GM23338 (cell line): ENCODE data around the gene NR1H3. TPM values are rescaled to one million over a fixed set of nuclear protein-coding genes. Genes with fewer than 3 reads are reported as not detected.

Experiments used
- ATAC-seq: fragments of 200-7000 bp; cut with Tn5 transposase; 3 replicates; pipeline ENCODE4 v1.9.1; 2020
- DNase-seq: peaks from one replicate; pipeline ENCODE4 v3.0.0-alpha.2; 2015; ENCODE audit warnings: low spot score
- H2AFZ ChIP-seq: fragments of 200-600 bp; sonication (generic); 2 replicates; pipeline ENCODE4 v1.8.0; 2016; ENCODE audit warnings: antibody characterized with exemption, mild to moderate bottlenecking, moderate library complexity
- H3F3A ChIP-seq: fragments of 200-600 bp; sonication (generic); replicated peaks from 2 replicates; pipeline ENCODE4 v1.8.0; 2017; ENCODE audit warnings: antibody characterized with exemption, mixed run types, low read depth
- H3K27ac ChIP-seq: fragments of 200-600 bp; sonication (generic); 2 replicates; pipeline ENCODE4 v1.6.1; 2016; ENCODE audit warnings: low read depth
- H3K27me3 ChIP-seq: fragments of 200-600 bp; sonication (generic); 2 replicates; pipeline ENCODE4 v1.8.0; 2016; ENCODE audit warnings: mild to moderate bottlenecking, mixed run types, moderate library complexity; ENCODE audit not compliant: insufficient read depth
- H3K36me3 ChIP-seq: fragments of 200-600 bp; sonication (generic); 2 replicates; pipeline ENCODE4 v1.8.0; 2016; ENCODE audit warnings: mild to moderate bottlenecking; ENCODE audit not compliant: insufficient read depth
- H3K4me1 ChIP-seq: fragments of 200-600 bp; sonication (generic); 2 replicates; pipeline ENCODE4 v1.8.0; 2016; ENCODE audit warnings: mild to moderate bottlenecking, moderate library complexity; ENCODE audit not compliant: insufficient read depth
- H3K4me2 ChIP-seq: fragments of 200-600 bp; sonication (generic); 2 replicates; pipeline ENCODE4 v1.7.1; 2017; ENCODE audit warnings: mixed run types
- H3K4me3 ChIP-seq: fragments of 200-600 bp; sonication (generic); 2 replicates; pipeline ENCODE4 v1.6.1; 2016; ENCODE audit warnings: mixed run types
- H3K79me2 ChIP-seq: fragments of 200-600 bp; sonication (generic); replicated peaks from 2 replicates; pipeline ENCODE4 v1.8.0; 2017; ENCODE audit warnings: mild to moderate bottlenecking; ENCODE audit not compliant: insufficient read depth
- H3K9me2 ChIP-seq: fragments of 200-600 bp; sonication (generic); 2 replicates; pipeline ENCODE4 v1.8.0; 2017; ENCODE audit not compliant: insufficient read depth
- H4K20me1 ChIP-seq: fragments of 200-600 bp; sonication (generic); replicated peaks from 2 replicates; pipeline ENCODE4 v1.8.0; 2017; ENCODE audit warnings: mild to moderate bottlenecking; ENCODE audit not compliant: insufficient read depth
- H3K27ac Mint-ChIP-seq: 2 replicates; pipeline ENCODE4 v1.8.0; 2020; ENCODE audit warnings: inconsistent platforms, mild to moderate bottlenecking, moderate library complexity, mixed read lengths
- H3K27me3 Mint-ChIP-seq: 3 replicates; pipeline ENCODE4 v1.8.0; 2022; ENCODE audit warnings: low read depth, mild to moderate bottlenecking, moderate library complexity, mixed read lengths, inconsistent platforms; ENCODE audit not compliant: insufficient read depth, poor library complexity
- H3K36me3 Mint-ChIP-seq: 3 replicates; pipeline ENCODE4 v1.8.0; 2021; ENCODE audit warnings: low read depth, mild to moderate bottlenecking, inconsistent platforms, moderate library complexity, mixed read lengths
- H3K4me1 Mint-ChIP-seq: 3 replicates; pipeline ENCODE4 v1.8.0; 2020; ENCODE audit warnings: mild to moderate bottlenecking, inconsistent platforms, mixed read lengths
- H3K4me3 Mint-ChIP-seq: 3 replicates; pipeline ENCODE4 v1.8.0; 2021; ENCODE audit warnings: moderate library complexity, mild to moderate bottlenecking, inconsistent platforms, mixed read lengths
- H3K9me3 Mint-ChIP-seq: 3 replicates; pipeline ENCODE4 v1.8.0; 2020; ENCODE audit warnings: moderate library complexity, mild to moderate bottlenecking, inconsistent platforms, mixed read lengths
- CREB1 ChIP-seq: fragments of 250-450 bp; sonication (Bioruptor Pico); IDR thresholded peaks from 2 replicates; pipeline ENCODE4 v1.5.0; 2020; ENCODE audit warnings: low read depth, mild to moderate bottlenecking, moderate library complexity
- ETS1 ChIP-seq: IDR thresholded peaks from 2 replicates; pipeline ENCODE4 v1.6.1; 2016; ENCODE audit warnings: antibody characterized with exemption
- EZH2 ChIP-seq: fragments of 200-600 bp; sonication (generic); IDR thresholded peaks from one replicate; pipeline ENCODE4 v1.8.0; 2017; ENCODE audit warnings: antibody characterized with exemption, mild to moderate bottlenecking, low read depth; ENCODE audit not compliant: unreplicated experiment
- EZH2phosphoT487 ChIP-seq: fragments of 200-600 bp; sonication (generic); IDR thresholded peaks from one replicate; pipeline ENCODE4 v1.8.1; 2018; ENCODE audit warnings: antibody characterized with exemption; ENCODE audit not compliant: unreplicated experiment
- JUNB ChIP-seq: IDR thresholded peaks from one replicate; pipeline ENCODE4 v1.6.1; 2016; ENCODE audit warnings: antibody characterized with exemption; ENCODE audit not compliant: unreplicated experiment
- NANOG ChIP-seq: IDR thresholded peaks from 2 replicates; pipeline ENCODE4 v1.6.1; 2016; ENCODE audit warnings: antibody characterized with exemption, borderline replicate concordance
- POLR2AphosphoS5 ChIP-seq: IDR thresholded peaks from 2 replicates; pipeline ENCODE4 v1.6.1; 2016; ENCODE audit warnings: antibody characterized with exemption, low read depth
- STAT1 ChIP-seq: IDR thresholded peaks from one replicate; pipeline ENCODE4 v1.6.1; 2016; ENCODE audit warnings: antibody characterized with exemption; ENCODE audit not compliant: unreplicated experiment
- ZNF114 ChIP-seq: fragments of 250-450 bp; sonication (Bioruptor Pico); IDR thresholded peaks from 2 replicates; pipeline ENCODE4 v1.5.0; 2020; ENCODE audit warnings: mild to moderate bottlenecking, moderate library complexity
- ZNF331 ChIP-seq: fragments of 250-450 bp; sonication (Bioruptor Pico); IDR thresholded peaks from 2 replicates; pipeline ENCODE4 v1.5.0; 2020; ENCODE audit warnings: low read depth, mild to moderate bottlenecking, moderate library complexity
- polyA plus RNA-seq: library from polyadenylated mRNA; unstranded; fragments of >200 nt; fragmentation: Nextera tagmentation; extraction: Ambion mirVana; gene quantifications from 2 replicates; pipeline ENCODE4 v1.2.1, GENCODE V29; 2016
- total RNA-seq: library from RNA; depleted of rRNA; stranded (reverse); fragments of >200 nt; shearing (Covaris generic); gene quantifications from 2 replicates; pipeline ENCODE4 v1.2.3, GENCODE V29; 2014
- TF ChIP-seq, protein P1 (sequence below): fragments of 250-450 bp; sonication (Bioruptor Pico); IDR thresholded peaks from 2 replicates; pipeline ENCODE4 v1.5.0; 2020; ENCODE audit warnings: mild to moderate bottlenecking, moderate library complexity
- TF ChIP-seq, protein P2 (sequence below): IDR thresholded peaks from one replicate; pipeline ENCODE4 v1.6.1; 2018; ENCODE audit warnings: antibody characterized with exemption; ENCODE audit not compliant: unreplicated experiment
- TF ChIP-seq, protein P3 (sequence below), 2 experiments: fragments of 200-600 bp in 1 of 2; sonication (generic) in 1 of 2; conservative IDR thresholded peaks; 2 replicates each; pipeline versions ENCODE4 v1.5.1 to v1.6.1; 2016 to 2017; ENCODE audit warnings: antibody characterized with exemption in 2 of 2, low read depth in 2 of 2, mild to moderate bottlenecking in 2 of 2, moderate library complexity in 1 of 2

Gene NR1H3
- total and polyA plus RNA-seq, 2 experiments from 2014 or later = 16.5 to 23.7 TPM

- Histone ChIP-seq H4K20me1 (no peaks in the 10 kb centered on the region; the same call in none of the 2 replicates), H3K4me3 (no peak overlapping the region), H3K4me2 (no peak overlapping the region), H3K27me3 (no peaks in the 10 kb centered on the region), H3F3A (peaks cover 10% of the 10 kb centered on the region; the same call in 1 of the 2 replicates), H3K4me1 (peaks cover 17% of the 10 kb centered on the region), H3K36me3 (peaks cover 14% of the 10 kb centered on the region), H3K27ac (no peak overlapping the region), H3K9me2 (no peaks in the 10 kb centered on the region), H3K79me2 (peaks cover 39% of the 10 kb centered on the region), H2AFZ (no peak overlapping the region)
- peaks cover 20% of the 10 kb centered on the region for H3K4me1 Mint-ChIP-seq
- H3K27me3 Mint-ChIP-seq = peaks cover 3% of the 10 kb centered on the region
- TF ChIP-seq, protein P1, sequence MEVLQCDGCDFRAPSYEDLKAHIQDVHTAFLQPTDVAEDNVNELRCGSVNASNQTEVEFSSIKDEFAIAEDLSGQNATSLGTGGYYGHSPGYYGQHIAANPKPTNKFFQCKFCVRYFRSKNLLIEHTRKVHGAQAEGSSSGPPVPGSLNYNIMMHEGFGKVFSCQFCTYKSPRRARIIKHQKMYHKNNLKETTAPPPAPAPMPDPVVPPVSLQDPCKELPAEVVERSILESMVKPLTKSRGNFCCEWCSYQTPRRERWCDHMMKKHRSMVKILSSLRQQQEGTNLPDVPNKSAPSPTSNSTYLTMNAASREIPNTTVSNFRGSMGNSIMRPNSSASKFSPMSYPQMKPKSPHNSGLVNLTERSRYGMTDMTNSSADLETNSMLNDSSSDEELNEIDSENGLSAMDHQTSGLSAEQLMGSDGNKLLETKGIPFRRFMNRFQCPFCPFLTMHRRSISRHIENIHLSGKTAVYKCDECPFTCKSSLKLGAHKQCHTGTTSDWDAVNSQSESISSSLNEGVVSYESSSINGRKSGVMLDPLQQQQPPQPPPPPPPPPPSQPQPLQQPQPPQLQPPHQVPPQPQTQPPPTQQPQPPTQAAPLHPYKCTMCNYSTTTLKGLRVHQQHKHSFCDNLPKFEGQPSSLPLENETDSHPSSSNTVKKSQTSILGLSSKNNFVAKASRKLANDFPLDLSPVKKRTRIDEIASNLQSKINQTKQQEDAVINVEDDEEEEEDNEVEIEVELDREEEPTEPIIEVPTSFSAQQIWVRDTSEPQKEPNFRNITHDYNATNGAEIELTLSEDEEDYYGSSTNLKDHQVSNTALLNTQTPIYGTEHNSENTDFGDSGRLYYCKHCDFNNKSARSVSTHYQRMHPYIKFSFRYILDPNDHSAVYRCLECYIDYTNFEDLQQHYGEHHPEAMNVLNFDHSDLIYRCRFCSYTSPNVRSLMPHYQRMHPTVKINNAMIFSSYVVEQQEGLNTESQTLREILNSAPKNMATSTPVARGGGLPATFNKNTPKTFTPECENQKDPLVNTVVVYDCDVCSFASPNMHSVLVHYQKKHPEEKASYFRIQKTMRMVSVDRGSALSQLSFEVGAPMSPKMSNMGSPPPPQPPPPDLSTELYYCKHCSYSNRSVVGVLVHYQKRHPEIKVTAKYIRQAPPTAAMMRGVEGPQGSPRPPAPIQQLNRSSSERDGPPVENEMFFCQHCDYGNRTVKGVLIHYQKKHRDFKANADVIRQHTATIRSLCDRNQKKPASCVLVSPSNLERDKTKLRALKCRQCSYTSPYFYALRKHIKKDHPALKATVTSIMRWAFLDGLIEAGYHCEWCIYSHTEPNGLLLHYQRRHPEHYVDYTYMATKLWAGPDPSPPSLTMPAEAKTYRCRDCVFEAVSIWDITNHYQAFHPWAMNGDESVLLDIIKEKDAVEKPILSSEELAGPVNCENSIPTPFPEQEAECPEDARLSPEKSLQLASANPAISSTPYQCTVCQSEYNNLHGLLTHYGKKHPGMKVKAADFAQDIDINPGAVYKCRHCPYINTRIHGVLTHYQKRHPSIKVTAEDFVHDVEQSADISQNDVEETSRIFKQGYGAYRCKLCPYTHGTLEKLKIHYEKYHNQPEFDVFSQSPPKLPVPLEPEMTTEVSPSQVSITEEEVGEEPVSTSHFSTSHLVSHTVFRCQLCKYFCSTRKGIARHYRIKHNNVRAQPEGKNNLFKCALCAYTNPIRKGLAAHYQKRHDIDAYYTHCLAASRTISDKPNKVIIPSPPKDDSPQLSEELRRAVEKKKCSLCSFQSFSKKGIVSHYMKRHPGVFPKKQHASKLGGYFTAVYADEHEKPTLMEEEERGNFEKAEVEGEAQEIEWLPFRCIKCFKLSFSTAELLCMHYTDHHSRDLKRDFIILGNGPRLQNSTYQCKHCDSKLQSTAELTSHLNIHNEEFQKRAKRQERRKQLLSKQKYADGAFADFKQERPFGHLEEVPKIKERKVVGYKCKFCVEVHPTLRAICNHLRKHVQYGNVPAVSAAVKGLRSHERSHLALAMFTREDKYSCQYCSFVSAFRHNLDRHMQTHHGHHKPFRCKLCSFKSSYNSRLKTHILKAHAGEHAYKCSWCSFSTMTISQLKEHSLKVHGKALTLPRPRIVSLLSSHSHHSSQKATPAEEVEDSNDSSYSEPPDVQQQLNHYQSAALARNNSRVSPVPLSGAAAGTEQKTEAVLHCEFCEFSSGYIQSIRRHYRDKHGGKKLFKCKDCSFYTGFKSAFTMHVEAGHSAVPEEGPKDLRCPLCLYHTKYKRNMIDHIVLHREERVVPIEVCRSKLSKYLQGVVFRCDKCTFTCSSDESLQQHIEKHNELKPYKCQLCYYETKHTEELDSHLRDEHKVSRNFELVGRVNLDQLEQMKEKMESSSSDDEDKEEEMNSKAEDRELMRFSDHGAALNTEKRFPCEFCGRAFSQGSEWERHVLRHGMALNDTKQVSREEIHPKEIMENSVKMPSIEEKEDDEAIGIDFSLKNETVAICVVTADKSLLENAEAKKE (CRISPR knock-in tag) = no peak
- no peak for TF ChIP-seq ZNF331 (CRISPR knock-in tag)
- no peak for TF ChIP-seq JUNB
- TF ChIP-seq STAT1 = no peak
- TF ChIP-seq ETS1 = no peak
- no peak for TF ChIP-seq CREB1 (CRISPR knock-in tag)
- TF ChIP-seq NANOG = no peak
- TF ChIP-seq ZNF114 (CRISPR knock-in tag) = no peak
- TF ChIP-seq POLR2AphosphoS5 = no peak
- TF ChIP-seq EZH2phosphoT487 = no peak
- TF ChIP-seq EZH2 = no peak
- TF ChIP-seq, protein P2, sequence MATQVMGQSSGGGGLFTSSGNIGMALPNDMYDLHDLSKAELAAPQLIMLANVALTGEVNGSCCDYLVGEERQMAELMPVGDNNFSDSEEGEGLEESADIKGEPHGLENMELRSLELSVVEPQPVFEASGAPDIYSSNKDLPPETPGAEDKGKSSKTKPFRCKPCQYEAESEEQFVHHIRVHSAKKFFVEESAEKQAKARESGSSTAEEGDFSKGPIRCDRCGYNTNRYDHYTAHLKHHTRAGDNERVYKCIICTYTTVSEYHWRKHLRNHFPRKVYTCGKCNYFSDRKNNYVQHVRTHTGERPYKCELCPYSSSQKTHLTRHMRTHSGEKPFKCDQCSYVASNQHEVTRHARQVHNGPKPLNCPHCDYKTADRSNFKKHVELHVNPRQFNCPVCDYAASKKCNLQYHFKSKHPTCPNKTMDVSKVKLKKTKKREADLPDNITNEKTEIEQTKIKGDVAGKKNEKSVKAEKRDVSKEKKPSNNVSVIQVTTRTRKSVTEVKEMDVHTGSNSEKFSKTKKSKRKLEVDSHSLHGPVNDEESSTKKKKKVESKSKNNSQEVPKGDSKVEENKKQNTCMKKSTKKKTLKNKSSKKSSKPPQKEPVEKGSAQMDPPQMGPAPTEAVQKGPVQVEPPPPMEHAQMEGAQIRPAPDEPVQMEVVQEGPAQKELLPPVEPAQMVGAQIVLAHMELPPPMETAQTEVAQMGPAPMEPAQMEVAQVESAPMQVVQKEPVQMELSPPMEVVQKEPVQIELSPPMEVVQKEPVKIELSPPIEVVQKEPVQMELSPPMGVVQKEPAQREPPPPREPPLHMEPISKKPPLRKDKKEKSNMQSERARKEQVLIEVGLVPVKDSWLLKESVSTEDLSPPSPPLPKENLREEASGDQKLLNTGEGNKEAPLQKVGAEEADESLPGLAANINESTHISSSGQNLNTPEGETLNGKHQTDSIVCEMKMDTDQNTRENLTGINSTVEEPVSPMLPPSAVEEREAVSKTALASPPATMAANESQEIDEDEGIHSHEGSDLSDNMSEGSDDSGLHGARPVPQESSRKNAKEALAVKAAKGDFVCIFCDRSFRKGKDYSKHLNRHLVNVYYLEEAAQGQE = no peak
- TF ChIP-seq, protein P3, sequence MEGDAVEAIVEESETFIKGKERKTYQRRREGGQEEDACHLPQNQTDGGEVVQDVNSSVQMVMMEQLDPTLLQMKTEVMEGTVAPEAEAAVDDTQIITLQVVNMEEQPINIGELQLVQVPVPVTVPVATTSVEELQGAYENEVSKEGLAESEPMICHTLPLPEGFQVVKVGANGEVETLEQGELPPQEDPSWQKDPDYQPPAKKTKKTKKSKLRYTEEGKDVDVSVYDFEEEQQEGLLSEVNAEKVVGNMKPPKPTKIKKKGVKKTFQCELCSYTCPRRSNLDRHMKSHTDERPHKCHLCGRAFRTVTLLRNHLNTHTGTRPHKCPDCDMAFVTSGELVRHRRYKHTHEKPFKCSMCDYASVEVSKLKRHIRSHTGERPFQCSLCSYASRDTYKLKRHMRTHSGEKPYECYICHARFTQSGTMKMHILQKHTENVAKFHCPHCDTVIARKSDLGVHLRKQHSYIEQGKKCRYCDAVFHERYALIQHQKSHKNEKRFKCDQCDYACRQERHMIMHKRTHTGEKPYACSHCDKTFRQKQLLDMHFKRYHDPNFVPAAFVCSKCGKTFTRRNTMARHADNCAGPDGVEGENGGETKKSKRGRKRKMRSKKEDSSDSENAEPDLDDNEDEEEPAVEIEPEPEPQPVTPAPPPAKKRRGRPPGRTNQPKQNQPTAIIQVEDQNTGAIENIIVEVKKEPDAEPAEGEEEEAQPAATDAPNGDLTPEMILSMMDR (conservative IDR thresholded peaks at IDR 0.05; ENCODE audit: low read depth in 2 of 2) = no peak
- H3K36me3 Mint-ChIP-seq = peaks cover 45% of the 10 kb centered on the region
- H3K9me3 Mint-ChIP-seq = no peaks in the 10 kb centered on the region
- no peak for DNase-seq
- ATAC-seq = no peak
- no peak overlapping the region for H3K4me3 Mint-ChIP-seq
- H3K27ac Mint-ChIP-seq = no peak overlapping the region
Measured at GRCh38 chr11:47220401-47220821, 37.4 kb upstream of the NR1H3 start.
